ENCODE data around the gene TIGIT. TPM values are rescaled to one million over a fixed set of nuclear protein-coding genes. Genes with fewer than 3 reads are reported as not detected.
"Not testable (repeated sequence)": the region's sequence is repeated elsewhere in the genome, so short reads cannot be mapped to it uniquely, and the experiment has no call there.

Gene TIGIT
- total and polyA plus RNA-seq, 9 donors, result 0.07 to 1.00 (median 0.28) TPM; not detected in 4

DNA sequence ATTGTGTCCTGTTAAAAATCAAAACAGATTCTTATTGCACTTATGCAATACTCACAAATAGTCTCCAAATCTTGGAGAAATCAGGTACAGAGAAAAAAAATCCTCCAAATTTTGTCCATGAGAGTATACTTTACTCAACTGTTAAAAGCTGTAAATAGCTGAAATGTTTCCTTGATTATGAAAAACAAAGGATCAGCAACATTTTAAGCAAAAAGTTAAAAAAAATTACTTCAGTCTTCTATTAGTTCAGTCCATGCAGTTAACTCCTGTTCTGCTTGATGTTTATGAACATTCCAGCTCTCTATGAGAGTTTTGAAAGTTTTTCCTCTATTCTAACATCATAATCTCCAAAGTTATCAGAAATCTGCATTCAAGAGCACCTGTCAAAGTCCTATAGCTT is 33.7 kb upstream of the TIGIT start:
- DNase-seq, result no peak
- no peaks in the 10 kb centered on the region for H3K27me3 ChIP-seq
- H3K36me3 ChIP-seq, result no peaks in the 10 kb centered on the region
- no peaks in the 10 kb centered on the region for H3K9me3 ChIP-seq
- no peaks in the 10 kb centered on the region for H3K4me1 ChIP-seq (ENCODE audit: insufficient read depth)
- no peak overlapping the region for H3K4me3 ChIP-seq
- intact Hi-C loops (cut with DNase I), result no loop called here
- no peak overlapping the region for H3K27ac ChIP-seq
- TF ChIP-seq POLR2A (IDR thresholded peaks at IDR 0.05) (no peak), EP300 (IDR thresholded peaks at IDR 0.05) (no peak), CTCF (IDR thresholded peaks at IDR 0.05) (no peak)

DNA sequence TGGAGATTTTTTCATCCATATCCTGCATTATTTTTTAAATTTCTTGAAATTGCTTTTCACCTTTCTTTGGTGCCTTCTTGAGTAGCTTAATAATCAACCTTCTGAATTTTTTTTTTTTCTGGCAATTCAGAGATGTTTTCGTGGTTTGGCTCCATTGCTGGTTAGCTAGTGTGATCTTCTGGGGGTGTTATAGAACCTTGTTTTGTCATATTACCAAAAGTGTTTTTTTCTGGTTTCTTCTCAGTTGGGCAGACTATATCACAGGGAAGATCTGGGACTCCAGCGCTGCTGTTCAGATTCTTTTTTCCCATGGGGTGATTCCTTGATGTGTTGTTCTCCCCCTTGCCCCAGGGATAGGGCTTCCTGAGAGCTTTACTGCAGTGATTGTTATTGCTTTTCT is 23.8 kb upstream of the TIGIT start:
- TF ChIP-seq POLR2A (IDR thresholded peaks at IDR 0.05) (no peak), EP300 (IDR thresholded peaks at IDR 0.05) (no peak), CTCF (IDR thresholded peaks at IDR 0.05) (no peak)
- intact Hi-C loops (cut with DNase I), result no loop called here
- no peaks in the 10 kb centered on the region for H3K4me1 ChIP-seq (ENCODE audit: insufficient read depth)
- H3K4me3 ChIP-seq, result no peak overlapping the region
- H3K9me3 ChIP-seq, result no peaks in the 10 kb centered on the region
- DNase-seq, result no peak
- no peaks in the 10 kb centered on the region for H3K27me3 ChIP-seq
- H3K27ac ChIP-seq, result no peak overlapping the region
- no peaks in the 10 kb centered on the region for H3K36me3 ChIP-seq
- WGBS, 3 donors, result 92 to 93% (median 92%) methylated on average over 2 of the region's 2 CpGs

DNA sequence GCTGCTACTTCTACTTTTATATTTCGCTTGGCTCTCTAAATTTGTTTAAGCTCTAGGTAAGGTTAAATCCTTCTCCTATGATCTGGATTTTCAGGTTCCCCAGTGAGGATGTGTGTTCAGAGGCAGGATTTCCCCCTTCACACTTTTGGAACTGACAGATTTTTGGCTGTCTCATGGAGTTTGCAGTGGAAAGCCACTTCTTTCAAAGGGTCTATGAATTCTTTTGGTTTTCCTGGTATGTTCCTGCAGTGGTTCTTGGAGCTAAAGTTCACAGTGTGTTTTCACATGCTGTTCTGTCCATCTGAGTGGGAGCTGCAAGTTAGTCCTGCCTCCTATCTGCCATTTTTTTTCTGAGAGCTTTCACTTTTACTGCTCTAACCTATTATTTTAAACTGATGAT is 21.6 kb upstream of the TIGIT start:
- no peak for TF ChIP-seq EP300 (IDR thresholded peaks at IDR 0.05)
- no peak for TF ChIP-seq POLR2A (IDR thresholded peaks at IDR 0.05)
- no peak for TF ChIP-seq CTCF (IDR thresholded peaks at IDR 0.05)
- H3K4me3 ChIP-seq, result no peak overlapping the region
- H3K9me3 ChIP-seq, result no peaks in the 10 kb centered on the region
- H3K4me1 ChIP-seq (ENCODE audit: insufficient read depth), result no peaks in the 10 kb centered on the region
- DNase-seq, result no peak
- intact Hi-C loops (cut with DNase I), result no loop called here
- 66 to 78% (median 69%) methylated on average over 1 of the region's 1 CpG for WGBS, 3 donors
- H3K27me3 ChIP-seq, result no peaks in the 10 kb centered on the region
- H3K27ac ChIP-seq, result no peak overlapping the region
- no peaks in the 10 kb centered on the region for H3K36me3 ChIP-seq

GRCh38 chr3:114274929-114275328 is 18.9 kb upstream of the TIGIT start:
- DNase-seq, result no peak
- Histone ChIP-seq H3K27me3 (no peaks in the 10 kb centered on the region), H3K36me3 (no peaks in the 10 kb centered on the region), H3K27ac (no peak overlapping the region), H3K4me1 (ENCODE audit: insufficient read depth) (no peaks in the 10 kb centered on the region), H3K9me3 (no peaks in the 10 kb centered on the region), H3K4me3 (no peak overlapping the region)
- WGBS, 3 donors, result 81 to 100% (median 89%) methylated on average over 1 of the region's 1 CpG
- intact Hi-C loops (cut with DNase I), result no loop called here
- no peak for TF ChIP-seq POLR2A (IDR thresholded peaks at IDR 0.05)
- no peak for TF ChIP-seq CTCF (IDR thresholded peaks at IDR 0.05)
- TF ChIP-seq EP300 (IDR thresholded peaks at IDR 0.05), result no peak

DNA sequence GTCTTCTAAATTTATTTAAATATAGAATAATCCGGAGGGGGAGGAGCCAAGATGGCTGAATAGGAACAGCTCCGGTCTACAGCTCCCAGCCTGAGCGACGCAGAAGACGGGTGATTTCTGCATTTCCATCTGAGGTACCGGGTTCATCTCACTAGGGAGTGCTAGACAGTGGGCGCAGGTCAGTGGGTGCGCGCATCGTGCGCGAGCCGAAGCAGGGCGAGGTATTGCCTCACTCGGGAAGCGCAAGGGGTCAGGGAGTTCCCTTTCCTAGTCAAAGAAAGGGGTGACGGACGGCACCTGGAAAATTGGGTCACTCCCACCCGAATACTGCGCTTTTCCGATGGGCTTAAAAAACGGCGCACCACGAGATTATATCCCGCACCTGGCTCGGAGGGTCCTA is 17.0 kb upstream of the TIGIT start:
- 91 to 94% (median 94%) methylated on average over 21 to 26 of the region's 26 CpGs for WGBS, 3 donors
- H3K4me3 ChIP-seq; intact Hi-C loops (cut with DNase I): not testable (repeated sequence)

More for the DNA sequence above, 17.0 kb upstream of the TIGIT start:
- H3K27ac ChIP-seq; H3K27me3 ChIP-seq; DNase-seq; H3K36me3 ChIP-seq; H3K9me3 ChIP-seq; H3K4me1 ChIP-seq (ENCODE audit: insufficient read depth): not testable (repeated sequence)

All from ovary (tissue), 9 donors.